GM18858 (cell line): Measurements from ENCODE around the gene COL13A1.

ENCODE experiments used
- ATAC-seq: cut with Tn5 transposase; IDR thresholded peaks from one replicate; pipeline ENCODE4 v1.9.1; 2021; ENCODE audit not compliant: unreplicated experiment

The COL13A1 gene

GRCh38 chr10:70007116-70007820, 205.6 kb downstream of the COL13A1 start:
- ATAC-seq: no peak
